GM18519 (cell line): ENCODE results near the gene UBALD1.

Experiments used
- ATAC-seq: cut with Tn5 transposase; IDR thresholded peaks from one replicate; pipeline ENCODE4 v1.9.1; 2021; ENCODE audit warnings: mild to moderate bottlenecking, moderate library complexity; ENCODE audit not compliant: unreplicated experiment, low FRiP score

UBALD1 gene

GRCh38 chr16:4570086-4570485, 44.6 kb downstream of the UBALD1 start:
- no peak for ATAC-seq

- ATAC-seq = no peak
These were observed 48.5 kb downstream of the UBALD1 start for GRCh38 chr16:4566144-4566543.

GRCh38 chr16:4564661-4565267, 49.9 kb downstream of the UBALD1 start:
- no peak for ATAC-seq

- no peak for ATAC-seq
These were observed 53.1 kb downstream of the UBALD1 start for GRCh38 chr16:4561596-4561995.
